ENCODE data around the gene LAMTOR2. TPM values are rescaled to one million over a fixed set of nuclear protein-coding genes. Genes with fewer than 3 reads are reported as not detected.

The LAMTOR2 gene
- total and polyA plus RNA-seq, 2 of the 8 experiments (the other 6 are each of a cell fraction or from before 2014, with no cell fraction given): 54.7 to 122 TPM

DNA sequence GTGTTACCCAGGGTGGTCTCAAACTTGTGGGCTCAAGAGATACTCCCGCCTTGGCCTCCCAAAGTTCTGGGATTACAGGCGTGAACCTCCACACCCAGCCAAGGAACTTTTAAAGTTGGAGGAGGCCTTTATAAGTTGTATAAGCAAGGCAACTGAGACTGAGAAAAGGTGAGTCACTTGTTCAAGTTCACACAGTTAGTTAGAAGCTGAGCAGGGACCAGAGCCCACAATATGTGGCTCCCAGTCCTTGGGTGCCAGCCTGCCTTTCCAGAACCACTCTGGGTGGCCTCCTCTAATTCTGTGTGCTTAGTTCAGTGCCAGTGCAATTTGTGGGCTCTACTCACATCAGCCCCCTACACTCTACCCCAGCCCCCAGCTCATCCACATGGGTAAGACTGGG is 10.0 kb downstream of the LAMTOR2 start:
- no peaks in the 10 kb centered on the region for H3K9me3 ChIP-seq (ENCODE audit: insufficient read depth in 2 of 2, low read depth in 1 of 2, low read length in 1 of 2)
- 0 out of 8 replicates have a peak, but pooled peaks cover 0 to 2% (median 0%) of the 10 kb centered on the region in 4 experiments for H3K36me3 ChIP-seq (ENCODE audit: control insufficient read depth in 2 of 4, insufficient read depth in 4 of 4, low read length in 3 of 4)
- no peak for FAIRE-seq
- no peak overlapping the region for H2AK5ac ChIP-seq (ENCODE audit: low read depth, low read length)
- ChIA-PET POLR2A (ENCODE audit: partially characterized antibody) (interaction anchor here (0.7 to 7.3 kb wide), 8 partner anchors 11 to 133 kb away, joined by 3 to 37 read pairs (median 6); partner anchors contain the start of genes ARHGEF2, LAMTOR2, MEX3A and UBQLN4), CTCF (ENCODE audit: partially characterized antibody) (interaction anchor here (0.7 to 10.0 kb wide), 21 partner anchors 8 to 126 kb away, joined by 3 to 139 read pairs (median 9); partner anchors contain the start of genes ARHGEF2, LAMTOR2 and UBQLN4)
- no peak for DNase-seq (ENCODE audit: low read depth in 1 of 2, low spot score in 2 of 2)
- H3K23me2 ChIP-seq (ENCODE audit: low read depth, low read length): peaks cover 6% of the 10 kb centered on the region
- H4K91ac ChIP-seq (replicated peaks; ENCODE audit: insufficient read length, low read length): no peak overlapping the region
- no peak overlapping the region for H2BK5ac ChIP-seq (ENCODE audit: low read depth, low read length)
- H4K8ac ChIP-seq (ENCODE audit: extremely low read depth, insufficient read depth, low read length): no peak overlapping the region
- H3K9ac ChIP-seq (replicated peaks in 1 of 4; ENCODE audit: extremely low read depth in 1 of 4, low read depth in 3 of 4, low read length in 3 of 4): no peak overlapping the region
- H3K79me2 ChIP-seq (ENCODE audit: control insufficient read depth in 1 of 2, insufficient read depth in 2 of 2, low read length in 2 of 2): peaks cover 0 to 4% of the 10 kb centered on the region in 2 experiments; a peak in 1 of 4 replicates
- H3K23ac ChIP-seq (ENCODE audit: insufficient read length): no peak overlapping the region
- WGBS, 2 experiments (ENCODE audit: extremely low coverage in 1 of 2, insufficient coverage in 1 of 2, insufficient read length in 1 of 2, insufficient replicate concordance in 2 of 2, low coverage in 1 of 2, low lambda C conversion rate in 2 of 2, missing lambda C conversion rate in 1 of 2): 90% methylated on average over 2 of the region's 2 CpGs; no CpG with 5 or more reads in 1 of the 2 experiments
- H3K4ac ChIP-seq (replicated peaks; ENCODE audit: insufficient read length, low read depth, low read length): no peak overlapping the region
- no peak overlapping the region for H3K18ac ChIP-seq (ENCODE audit: extremely low read depth, low read length)
- H2BK15ac ChIP-seq (ENCODE audit: low read length): no peak overlapping the region
- no peak overlapping the region for H3K27ac ChIP-seq (ENCODE audit: low read depth, low read length)
- no peaks in the 10 kb centered on the region for H3K27me3 ChIP-seq (replicated peaks in 1 of 4; ENCODE audit: control insufficient read depth in 3 of 4, extremely low read depth in 1 of 4, insufficient read depth in 3 of 4, low read length in 3 of 4)
- H2AFZ ChIP-seq (ENCODE audit: low read length): no peak overlapping the region
- no peak overlapping the region for H2BK120ac ChIP-seq (replicated peaks; ENCODE audit: low read depth, low read length)
- H2BK12ac ChIP-seq (ENCODE audit: low read depth, low read length): no peak overlapping the region
- H4K5ac ChIP-seq (ENCODE audit: insufficient read length, low read depth, low read length): no peak overlapping the region
- H2BK20ac ChIP-seq (ENCODE audit: low read length): no peak overlapping the region
- no peak overlapping the region for H3K4me2 ChIP-seq (ENCODE audit: insufficient read depth in 1 of 2, low read depth in 2 of 2, low read length in 2 of 2)
- no peak overlapping the region for H3K56ac ChIP-seq (replicated peaks; ENCODE audit: insufficient read length, low read depth, low read length)
- H3K14ac ChIP-seq (ENCODE audit: insufficient read length): no peak overlapping the region
- peaks cover 3 to 12% of the 10 kb centered on the region in 2 experiments for H4K20me1 ChIP-seq (replicated peaks in 1 of 2; ENCODE audit: control insufficient read depth in 1 of 2, insufficient read depth in 2 of 2, low read length in 2 of 2)
- H3K4me3 ChIP-seq (ENCODE audit: extremely low read depth in 1 of 4, insufficient read depth in 2 of 4, low read depth in 3 of 4, low read length in 4 of 4): no peak overlapping the region
- H3K79me1 ChIP-seq (ENCODE audit: low read depth, low read length): no peaks in the 10 kb centered on the region
- H3K4me1 ChIP-seq (replicated peaks in 1 of 4; ENCODE audit: control insufficient read depth in 3 of 4, insufficient read depth in 4 of 4, low read length in 3 of 4): peaks cover 0 to 20% (median 11%) of the 10 kb centered on the region in 4 experiments; a peak in 6 of 7 replicates
- no peak for TF ChIP-seq EP300 (IDR thresholded peaks at IDR 0.05; ENCODE audit: borderline replicate concordance in 1 of 2, low read depth in 2 of 2, low read length in 2 of 2)
- TF ChIP-seq, protein P1, sequence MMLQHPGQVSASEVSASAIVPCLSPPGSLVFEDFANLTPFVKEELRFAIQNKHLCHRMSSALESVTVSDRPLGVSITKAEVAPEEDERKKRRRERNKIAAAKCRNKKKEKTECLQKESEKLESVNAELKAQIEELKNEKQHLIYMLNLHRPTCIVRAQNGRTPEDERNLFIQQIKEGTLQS (IDR thresholded peaks at IDR 0.05; ENCODE audit: insufficient read depth, low read depth, low read length): no peak
- no peak for TF ChIP-seq CHD2 (IDR thresholded peaks at IDR 0.05; ENCODE audit: low read length)
- no peak for TF ChIP-seq RAD21 (IDR thresholded peaks at IDR 0.05 in 1 of 2, conservative IDR thresholded peaks at IDR 0.05 in 1 of 2; ENCODE audit: low read depth in 2 of 2, low read length in 2 of 2)
- TF ChIP-seq RFX5 (IDR thresholded peaks at IDR 0.05; ENCODE audit: borderline replicate concordance, low read depth, low read length): no peak
- no peak for TF ChIP-seq RNF2 (IDR thresholded peaks at IDR 0.05; ENCODE audit: borderline replicate concordance, low read depth, low read length, missing control alignments, poor library complexity, severe bottlenecking)
- TF ChIP-seq, protein P2, sequence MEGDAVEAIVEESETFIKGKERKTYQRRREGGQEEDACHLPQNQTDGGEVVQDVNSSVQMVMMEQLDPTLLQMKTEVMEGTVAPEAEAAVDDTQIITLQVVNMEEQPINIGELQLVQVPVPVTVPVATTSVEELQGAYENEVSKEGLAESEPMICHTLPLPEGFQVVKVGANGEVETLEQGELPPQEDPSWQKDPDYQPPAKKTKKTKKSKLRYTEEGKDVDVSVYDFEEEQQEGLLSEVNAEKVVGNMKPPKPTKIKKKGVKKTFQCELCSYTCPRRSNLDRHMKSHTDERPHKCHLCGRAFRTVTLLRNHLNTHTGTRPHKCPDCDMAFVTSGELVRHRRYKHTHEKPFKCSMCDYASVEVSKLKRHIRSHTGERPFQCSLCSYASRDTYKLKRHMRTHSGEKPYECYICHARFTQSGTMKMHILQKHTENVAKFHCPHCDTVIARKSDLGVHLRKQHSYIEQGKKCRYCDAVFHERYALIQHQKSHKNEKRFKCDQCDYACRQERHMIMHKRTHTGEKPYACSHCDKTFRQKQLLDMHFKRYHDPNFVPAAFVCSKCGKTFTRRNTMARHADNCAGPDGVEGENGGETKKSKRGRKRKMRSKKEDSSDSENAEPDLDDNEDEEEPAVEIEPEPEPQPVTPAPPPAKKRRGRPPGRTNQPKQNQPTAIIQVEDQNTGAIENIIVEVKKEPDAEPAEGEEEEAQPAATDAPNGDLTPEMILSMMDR (IDR thresholded peaks at IDR 0.05; ENCODE audit: control extremely low read depth in 1 of 3, insufficient read depth in 1 of 3, low read depth in 1 of 3, low read length in 3 of 3): no peak
- no peak for TF ChIP-seq SUZ12 (IDR thresholded peaks at IDR 0.05; ENCODE audit: low read length)
- no peak for TF ChIP-seq TCF12 (IDR thresholded peaks at IDR 0.05; ENCODE audit: low read depth, low read length)
